ENCODE measurements around the gene TMEM233.

DNA sequence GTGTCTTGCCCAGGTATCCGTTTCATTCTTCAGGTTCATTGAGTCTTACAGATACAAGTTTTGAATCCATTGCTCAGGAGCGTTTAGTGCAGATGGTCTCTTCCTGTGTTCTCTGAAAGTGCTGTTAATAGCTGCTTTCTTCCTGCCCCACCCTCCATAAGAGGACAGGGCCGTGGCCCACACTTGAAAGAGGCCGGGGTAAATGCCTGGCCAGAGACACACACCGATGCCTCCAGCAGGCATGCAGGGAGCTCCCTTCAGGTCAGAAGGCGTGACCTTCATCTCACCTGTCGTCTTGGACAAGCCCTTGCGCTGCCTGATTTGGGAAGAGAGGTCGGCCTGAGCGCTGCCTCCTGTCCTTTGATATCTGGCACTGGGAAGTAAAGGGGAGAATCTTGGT is 85.9 kb downstream of the TMEM233 start:
- TF ChIP-seq, protein P1, sequence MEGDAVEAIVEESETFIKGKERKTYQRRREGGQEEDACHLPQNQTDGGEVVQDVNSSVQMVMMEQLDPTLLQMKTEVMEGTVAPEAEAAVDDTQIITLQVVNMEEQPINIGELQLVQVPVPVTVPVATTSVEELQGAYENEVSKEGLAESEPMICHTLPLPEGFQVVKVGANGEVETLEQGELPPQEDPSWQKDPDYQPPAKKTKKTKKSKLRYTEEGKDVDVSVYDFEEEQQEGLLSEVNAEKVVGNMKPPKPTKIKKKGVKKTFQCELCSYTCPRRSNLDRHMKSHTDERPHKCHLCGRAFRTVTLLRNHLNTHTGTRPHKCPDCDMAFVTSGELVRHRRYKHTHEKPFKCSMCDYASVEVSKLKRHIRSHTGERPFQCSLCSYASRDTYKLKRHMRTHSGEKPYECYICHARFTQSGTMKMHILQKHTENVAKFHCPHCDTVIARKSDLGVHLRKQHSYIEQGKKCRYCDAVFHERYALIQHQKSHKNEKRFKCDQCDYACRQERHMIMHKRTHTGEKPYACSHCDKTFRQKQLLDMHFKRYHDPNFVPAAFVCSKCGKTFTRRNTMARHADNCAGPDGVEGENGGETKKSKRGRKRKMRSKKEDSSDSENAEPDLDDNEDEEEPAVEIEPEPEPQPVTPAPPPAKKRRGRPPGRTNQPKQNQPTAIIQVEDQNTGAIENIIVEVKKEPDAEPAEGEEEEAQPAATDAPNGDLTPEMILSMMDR (IDR thresholded peaks at IDR 0.05; ENCODE audit: poor library complexity, severe bottlenecking), result no peak
- TF ChIP-seq TAF1 (IDR thresholded peaks at IDR 0.05; ENCODE audit: low read depth), result no peak
- TF ChIP-seq, protein P2, sequence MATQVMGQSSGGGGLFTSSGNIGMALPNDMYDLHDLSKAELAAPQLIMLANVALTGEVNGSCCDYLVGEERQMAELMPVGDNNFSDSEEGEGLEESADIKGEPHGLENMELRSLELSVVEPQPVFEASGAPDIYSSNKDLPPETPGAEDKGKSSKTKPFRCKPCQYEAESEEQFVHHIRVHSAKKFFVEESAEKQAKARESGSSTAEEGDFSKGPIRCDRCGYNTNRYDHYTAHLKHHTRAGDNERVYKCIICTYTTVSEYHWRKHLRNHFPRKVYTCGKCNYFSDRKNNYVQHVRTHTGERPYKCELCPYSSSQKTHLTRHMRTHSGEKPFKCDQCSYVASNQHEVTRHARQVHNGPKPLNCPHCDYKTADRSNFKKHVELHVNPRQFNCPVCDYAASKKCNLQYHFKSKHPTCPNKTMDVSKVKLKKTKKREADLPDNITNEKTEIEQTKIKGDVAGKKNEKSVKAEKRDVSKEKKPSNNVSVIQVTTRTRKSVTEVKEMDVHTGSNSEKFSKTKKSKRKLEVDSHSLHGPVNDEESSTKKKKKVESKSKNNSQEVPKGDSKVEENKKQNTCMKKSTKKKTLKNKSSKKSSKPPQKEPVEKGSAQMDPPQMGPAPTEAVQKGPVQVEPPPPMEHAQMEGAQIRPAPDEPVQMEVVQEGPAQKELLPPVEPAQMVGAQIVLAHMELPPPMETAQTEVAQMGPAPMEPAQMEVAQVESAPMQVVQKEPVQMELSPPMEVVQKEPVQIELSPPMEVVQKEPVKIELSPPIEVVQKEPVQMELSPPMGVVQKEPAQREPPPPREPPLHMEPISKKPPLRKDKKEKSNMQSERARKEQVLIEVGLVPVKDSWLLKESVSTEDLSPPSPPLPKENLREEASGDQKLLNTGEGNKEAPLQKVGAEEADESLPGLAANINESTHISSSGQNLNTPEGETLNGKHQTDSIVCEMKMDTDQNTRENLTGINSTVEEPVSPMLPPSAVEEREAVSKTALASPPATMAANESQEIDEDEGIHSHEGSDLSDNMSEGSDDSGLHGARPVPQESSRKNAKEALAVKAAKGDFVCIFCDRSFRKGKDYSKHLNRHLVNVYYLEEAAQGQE (IDR thresholded peaks at IDR 0.05; ENCODE audit: borderline replicate concordance), result no peak
- TF ChIP-seq POLR2AphosphoS5 (IDR thresholded peaks at IDR 0.05), result no peak
